GM23248 (cell line): ENCODE data around the gene EIF3B. TPM values are rescaled to one million over a fixed set of nuclear protein-coding genes. Genes with fewer than 3 reads are reported as not detected.

ENCODE experiments used
- DNase-seq: peaks from one replicate; pipeline ENCODE4 v3.0.0-alpha.2; 2015
- H2AFZ ChIP-seq: fragments of 200-600 bp; sonication (generic); 2 replicates; pipeline ENCODE4 v1.6.1; 2016; ENCODE audit warnings: antibody characterized with exemption
- H3F3A ChIP-seq: fragments of 200-600 bp; sonication (generic); 2 replicates; pipeline ENCODE4 v1.6.1; 2016; ENCODE audit warnings: mild to moderate bottlenecking, antibody characterized with exemption, mixed run types; ENCODE audit not compliant: insufficient read depth
- H3K27ac ChIP-seq: fragments of 200-600 bp; sonication (generic); 2 replicates; pipeline ENCODE4 v1.5.1; 2016; ENCODE audit warnings: mild to moderate bottlenecking
- H3K27me3 ChIP-seq: fragments of 200-600 bp; sonication (generic); replicated peaks from 2 replicates; pipeline ENCODE4 v1.6.1; 2016; ENCODE audit warnings: mild to moderate bottlenecking; ENCODE audit not compliant: insufficient read depth
- H3K36me3 ChIP-seq: fragments of 200-600 bp; sonication (generic); 2 replicates; pipeline ENCODE4 v1.6.1; 2016; ENCODE audit warnings: low read depth, mild to moderate bottlenecking
- H3K4me1 ChIP-seq: fragments of 200-600 bp; sonication (generic); 2 replicates; pipeline ENCODE4 v1.6.1; 2016; ENCODE audit warnings: mild to moderate bottlenecking; ENCODE audit not compliant: insufficient read depth
- H3K4me2 ChIP-seq: fragments of 200-600 bp; sonication (generic); one replicate; pipeline ENCODE4 v1.6.1; 2016; ENCODE audit warnings: mild to moderate bottlenecking; ENCODE audit not compliant: unreplicated experiment
- H3K4me3 ChIP-seq: fragments of 200-600 bp; sonication (generic); 2 replicates; pipeline ENCODE4 v1.5.1; 2016; ENCODE audit warnings: mild to moderate bottlenecking
- H3K79me2 ChIP-seq: fragments of 200-600 bp; sonication (generic); 2 replicates; pipeline ENCODE4 v1.6.1; 2016; ENCODE audit warnings: mild to moderate bottlenecking; ENCODE audit not compliant: insufficient read depth
- H3K9ac ChIP-seq: fragments of 200-600 bp; sonication (generic); 2 replicates; pipeline ENCODE4 v1.6.1; 2016; ENCODE audit warnings: mild to moderate bottlenecking
- H3K9me2 ChIP-seq: fragments of 200-600 bp; sonication (generic); 2 replicates; pipeline ENCODE4 v1.6.1; 2016; ENCODE audit warnings: mixed run types, mild to moderate bottlenecking, moderate library complexity; ENCODE audit not compliant: insufficient read depth
- H3K9me3 ChIP-seq: fragments of 200-600 bp; sonication (generic); one replicate; pipeline ENCODE4 v1.6.1; 2017; ENCODE audit warnings: low read depth
- H4K20me1 ChIP-seq: fragments of 200-600 bp; sonication (generic); 2 replicates; pipeline ENCODE4 v1.6.0; 2016; ENCODE audit not compliant: insufficient read depth
- EZH2 ChIP-seq: fragments of 200-600 bp; sonication (generic); IDR thresholded peaks from 2 replicates; pipeline ENCODE4 v1.6.1; 2018; ENCODE audit warnings: antibody characterized with exemption, mild to moderate bottlenecking; ENCODE audit not compliant: insufficient read depth, poor library complexity, severe bottlenecking
- EZH2phosphoT487 ChIP-seq: fragments of 200-600 bp; sonication (generic); IDR thresholded peaks from 2 replicates; pipeline ENCODE4 v1.6.1; 2018; ENCODE audit warnings: antibody characterized with exemption, moderate library complexity, mild to moderate bottlenecking, low read depth; ENCODE audit not compliant: insufficient read depth
- WGBS, 2 experiments: methylation state at CpG; one replicate each; pipeline ENCODE4 v1.1.6; 2015 to 2017; ENCODE audit warnings: low lambda C conversion rate in 2 of 2, low coverage in 1 of 2; ENCODE audit errors: missing lambda C conversion rate in 2 of 2; 5-methylcytosine and 5-hydroxymethylcytosine counted together
- in situ Hi-C: fragments of 300-500 bp; cut with MboI; formaldehyde crosslinking; loops from 2 replicates; pipeline ENCODE4 v1.15.0; 2020
- polyA plus RNA-seq: library from polyadenylated mRNA; unstranded; fragments of >200 nt; fragmentation: Nextera tagmentation; extraction: Ambion mirVana; gene quantifications from 2 replicates; pipeline ENCODE4 v1.2.1, GENCODE V29; 2016
- total RNA-seq: library from RNA; depleted of rRNA; stranded (reverse); fragments of >200 nt; shearing (Covaris generic); gene quantifications from 2 replicates; pipeline ENCODE4 v1.2.3, GENCODE V29; 2014

The EIF3B gene
- total and polyA plus RNA-seq, 2 experiments from 2014 or later, result 79.5 to 180 TPM

- H3K9me3 ChIP-seq, result no peaks in the 10 kb centered on the region
- in situ Hi-C loops, result no loop called here
- H3F3A ChIP-seq, result 0 out of 2 replicates have a peak, but pooled peaks cover 7% of the 10 kb centered on the region
- no peaks in the 10 kb centered on the region for H3K27me3 ChIP-seq
- peak; percentile 42 for DNase-seq
- peaks cover 8% of the 10 kb centered on the region for H3K4me1 ChIP-seq
- peaks cover 99% of the 10 kb centered on the region for H3K79me2 ChIP-seq
- H3K9ac ChIP-seq, result peak overlapping the region; percentile 17; the same call in 1 of the 2 replicates
- peak overlapping the region; percentile 0; the same call in 1 of the 2 replicates for H3K27ac ChIP-seq
- peaks cover 20% of the 10 kb centered on the region for H4K20me1 ChIP-seq
- no peaks in the 10 kb centered on the region for H3K9me2 ChIP-seq
- TF ChIP-seq EZH2phosphoT487, result no peak
- TF ChIP-seq EZH2, result no peak
- WGBS, 2 experiments, result 76 to 80% methylated on average over 6 of the region's 6 CpGs
- no peak overlapping the region for H3K4me3 ChIP-seq
- no peak overlapping the region for H2AFZ ChIP-seq
- H3K36me3 ChIP-seq, result peaks cover 67% of the 10 kb centered on the region
- no peak overlapping the region for H3K4me2 ChIP-seq
Measured at GRCh38 chr7:2360796-2361195, 6.2 kb downstream of the EIF3B start.

GRCh38 chr7:2362385-2363088 is 7.9 kb downstream of the EIF3B start:
- peaks cover 73% of the 10 kb centered on the region for H3K36me3 ChIP-seq
- H3K79me2 ChIP-seq, result peaks cover 98% of the 10 kb centered on the region
- H3K4me3 ChIP-seq, result no peak overlapping the region
- H4K20me1 ChIP-seq, result peaks cover 15% of the 10 kb centered on the region
- H2AFZ ChIP-seq, result no peak overlapping the region
- H3K4me1 ChIP-seq, result no peaks in the 10 kb centered on the region; the same call in 1 of the 2 replicates
- WGBS, 2 experiments, result 90% methylated on average over 27 of the region's 27 CpGs
- no peaks in the 10 kb centered on the region for H3K9me3 ChIP-seq
- no peak overlapping the region for H3K9ac ChIP-seq
- H3K27me3 ChIP-seq, result no peaks in the 10 kb centered on the region
- in situ Hi-C loops, result no loop called here
- DNase-seq, result no peak
- no peaks in the 10 kb centered on the region for H3K9me2 ChIP-seq
- TF ChIP-seq EZH2phosphoT487, result no peak
- TF ChIP-seq EZH2, result no peak
- H3F3A ChIP-seq, result 0 out of 2 replicates have a peak, but pooled peaks cover 7% of the 10 kb centered on the region
- H3K4me2 ChIP-seq, result no peak overlapping the region
- no peak overlapping the region for H3K27ac ChIP-seq

- H3K36me3 ChIP-seq, result peaks cover 72% of the 10 kb centered on the region
- no peak for TF ChIP-seq EZH2
- no peak for TF ChIP-seq EZH2phosphoT487
- H3K9me2 ChIP-seq, result no peaks in the 10 kb centered on the region
- H3K4me3 ChIP-seq, result no peak overlapping the region
- no peak for DNase-seq
- no peak overlapping the region for H3K9ac ChIP-seq
- no peaks in the 10 kb centered on the region for H3K4me1 ChIP-seq
- in situ Hi-C loops, result no loop called here
- H3K79me2 ChIP-seq, result peaks cover 94% of the 10 kb centered on the region
- H3F3A ChIP-seq, result no peaks in the 10 kb centered on the region
- WGBS, 2 experiments, result 96 to 98% methylated on average over 10 of the region's 10 CpGs
- H3K4me2 ChIP-seq, result no peak overlapping the region
- no peaks in the 10 kb centered on the region for H4K20me1 ChIP-seq
- H3K27me3 ChIP-seq, result no peaks in the 10 kb centered on the region
- no peaks in the 10 kb centered on the region for H3K9me3 ChIP-seq
- H3K27ac ChIP-seq, result no peak overlapping the region
- H2AFZ ChIP-seq, result no peak overlapping the region
Measured at GRCh38 chr7:2369139-2369538, 14.5 kb downstream of the EIF3B start.

GRCh38 chr7:2371329-2371728 is 16.7 kb downstream of the EIF3B start:
- TF ChIP-seq EZH2 (no peak), EZH2phosphoT487 (no peak)
- DNase-seq, result no peak
- peaks cover 72% of the 10 kb centered on the region for H3K36me3 ChIP-seq
- no peaks in the 10 kb centered on the region for H3K9me3 ChIP-seq
- no peak overlapping the region for H3K27ac ChIP-seq
- no peak overlapping the region for H3K4me2 ChIP-seq
- no peaks in the 10 kb centered on the region for H3F3A ChIP-seq
- WGBS, 2 experiments, result 80 to 84% methylated on average over 8 of the region's 8 CpGs
- H4K20me1 ChIP-seq, result no peaks in the 10 kb centered on the region
- no peaks in the 10 kb centered on the region for H3K27me3 ChIP-seq
- in situ Hi-C loops, result no loop called here
- H2AFZ ChIP-seq, result no peak overlapping the region
- H3K9ac ChIP-seq, result no peak overlapping the region
- no peaks in the 10 kb centered on the region for H3K9me2 ChIP-seq
- H3K79me2 ChIP-seq, result peaks cover 95% of the 10 kb centered on the region
- no peak overlapping the region for H3K4me3 ChIP-seq
- no peaks in the 10 kb centered on the region for H3K4me1 ChIP-seq
